H1 (cell line): ENCODE results near the gene BACE1. TPM values are rescaled to one million over a fixed set of nuclear protein-coding genes. Genes with fewer than 3 reads are reported as not detected.

ENCODE experiments used
- CTCF ChIA-PET: fragments of 300-600 bp; sonication (Branson Sonifier 250); formaldehyde crosslinking; loops from one replicate; lab custom pipeline; 2021; ENCODE audit not compliant: partially characterized antibody; lab: Charles Lee
- POLR2A ChIA-PET: fragments of 300-600 bp; sonication (Branson Sonifier 250); formaldehyde crosslinking; loops from one replicate; lab custom pipeline; 2021; ENCODE audit warnings: inconsistent platforms; ENCODE audit not compliant: partially characterized antibody; lab: Charles Lee
- DNase-seq, 2 experiments: peaks; one replicate each; pipeline versions ENCODE4 v3.0.0 to v3.0.0-alpha.2; 2010 to 2022; ENCODE audit warnings: low spot score in 2 of 2, low read depth in 1 of 2, mixed read lengths in 1 of 2
- FAIRE-seq: peaks from 2 replicates; lab custom pipeline; 2011; peaks lifted over from hg19 to GRCh38; lab: Jason Lieb, UNC
- H2AFZ ChIP-seq: 2 replicates; pipeline ENCODE4 v1.8.1; 2012; ENCODE audit warnings: low read length, inconsistent platforms
- H2AK5ac ChIP-seq: 2 replicates; pipeline ENCODE4 v1.6.1; 2013; ENCODE audit warnings: low read depth, low read length
- H2BK120ac ChIP-seq: replicated peaks from 2 replicates; pipeline ENCODE3; 2013; ENCODE audit warnings: low read depth, low read length, inconsistent platforms
- H2BK12ac ChIP-seq: 2 replicates; pipeline ENCODE4 v1.6.1; 2013; ENCODE audit warnings: low read depth, low read length
- H2BK15ac ChIP-seq: 2 replicates; pipeline ENCODE4 v1.6.1; 2013; ENCODE audit warnings: low read length
- H2BK20ac ChIP-seq: 2 replicates; pipeline ENCODE4 v1.6.1; 2013; ENCODE audit warnings: low read length
- H2BK5ac ChIP-seq: 2 replicates; pipeline ENCODE4 v1.6.1; 2013; ENCODE audit warnings: low read depth, low read length
- H3K14ac ChIP-seq: 2 replicates; pipeline ENCODE4 v1.6.1; 2013; ENCODE audit warnings: inconsistent platforms; ENCODE audit not compliant: insufficient read length
- H3K18ac ChIP-seq: 2 replicates; pipeline ENCODE4 v1.6.1; 2013; ENCODE audit warnings: low read length; ENCODE audit errors: extremely low read depth
- H3K23ac ChIP-seq: 2 replicates; pipeline ENCODE4 v1.6.1; 2013; ENCODE audit warnings: inconsistent platforms; ENCODE audit not compliant: insufficient read length
- H3K23me2 ChIP-seq: 2 replicates; pipeline ENCODE4 v1.6.1; 2013; ENCODE audit warnings: low read depth, low read length
- H3K27ac ChIP-seq: 2 replicates; pipeline ENCODE4 v1.6.1; 2011; ENCODE audit warnings: low read depth, low read length, inconsistent platforms
- H3K27me3 ChIP-seq, 4 experiments: replicated peaks in 1 of 4; 1 replicate in 1 of 4; 2 replicates in 3 of 4; pipeline versions ENCODE4 v1.6.1 to v1.8.1; 2011 to 2013; ENCODE audit warnings: low read length in 3 of 4, mild to moderate bottlenecking in 3 of 4, inconsistent platforms in 2 of 4, mixed read lengths in 2 of 4, moderate library complexity in 1 of 4; ENCODE audit not compliant: control insufficient read depth in 3 of 4, insufficient read depth in 3 of 4; ENCODE audit errors: extremely low read depth in 1 of 4
- H3K36me3 ChIP-seq, 4 experiments: 2 replicates each; pipeline versions ENCODE4 v1.6.1 to v1.8.1; 2011 to 2013; ENCODE audit warnings: mild to moderate bottlenecking in 4 of 4, low read length in 3 of 4, moderate library complexity in 2 of 4, control low read depth in 1 of 4, inconsistent platforms in 1 of 4; ENCODE audit not compliant: insufficient read depth in 4 of 4, control insufficient read depth in 2 of 4
- H3K4ac ChIP-seq: replicated peaks from 2 replicates; pipeline ENCODE3; 2013; ENCODE audit warnings: low read length, low read depth, mixed read lengths, inconsistent platforms; ENCODE audit not compliant: insufficient read length
- H3K4me1 ChIP-seq, 4 experiments: replicated peaks in 1 of 4; 1 replicate in 1 of 4; 2 replicates in 3 of 4; pipeline versions ENCODE4 v1.6.1 to v1.8.1; 2011 to 2013; ENCODE audit warnings: low read length in 3 of 4, inconsistent platforms in 2 of 4, mixed read lengths in 1 of 4; ENCODE audit not compliant: insufficient read depth in 4 of 4, control insufficient read depth in 3 of 4
- H3K4me2 ChIP-seq, 2 experiments: 2 replicates each; pipeline versions ENCODE4 v1.6.1 to v1.8.1; 2011 to 2013; ENCODE audit warnings: low read depth in 2 of 2, low read length in 2 of 2, control low read depth in 1 of 2, inconsistent platforms in 1 of 2, mild to moderate bottlenecking in 1 of 2; ENCODE audit not compliant: insufficient read depth in 1 of 2
- H3K4me3 ChIP-seq, 4 experiments: fragments of 200-600, 300-600 bp in 1 of 4; sonication (generic), shearing (Covaris generic), sonication (Bioruptor Twin) in 1 of 4; 2 replicates each; pipeline versions ENCODE4 v1.5.1 to v1.8.1; 2011 to 2016; ENCODE audit warnings: low read length in 4 of 4, low read depth in 3 of 4, control low read depth in 2 of 4, inconsistent platforms in 2 of 4, mild to moderate bottlenecking in 2 of 4, mixed read lengths in 1 of 4, moderate library complexity in 1 of 4; ENCODE audit not compliant: insufficient read depth in 2 of 4; ENCODE audit errors: extremely low read depth in 1 of 4
- H3K56ac ChIP-seq: replicated peaks from 2 replicates; pipeline ENCODE3; 2013; ENCODE audit warnings: low read depth, mild to moderate bottlenecking, mixed read lengths, low read length, inconsistent platforms; ENCODE audit not compliant: insufficient read length
- H3K79me1 ChIP-seq: 2 replicates; pipeline ENCODE4 v1.6.1; 2013; ENCODE audit warnings: low read depth, low read length, control low read depth
- H3K79me2 ChIP-seq, 2 experiments: 2 replicates each; pipeline versions ENCODE4 v1.6.1 to v1.8.1; 2012 to 2013; ENCODE audit warnings: low read length in 2 of 2, mild to moderate bottlenecking in 2 of 2, inconsistent platforms in 1 of 2; ENCODE audit not compliant: insufficient read depth in 2 of 2, control insufficient read depth in 1 of 2
- H3K9ac ChIP-seq, 4 experiments: replicated peaks in 1 of 4; 1 replicate in 1 of 4; 2 replicates in 3 of 4; pipeline versions ENCODE4 v1.6.1 to v1.8.1; 2011 to 2013; ENCODE audit warnings: low read depth in 3 of 4, low read length in 3 of 4, control low read depth in 2 of 4, mild to moderate bottlenecking in 2 of 4, moderate library complexity in 2 of 4, inconsistent platforms in 1 of 4; ENCODE audit errors: extremely low read depth in 1 of 4
- H3K9me3 ChIP-seq, 2 experiments: 2 replicates each; pipeline versions ENCODE4 v1.6.1 to v1.8.1; 2012 to 2013; ENCODE audit warnings: mild to moderate bottlenecking in 2 of 2, moderate library complexity in 2 of 2, control low read depth in 1 of 2, inconsistent platforms in 1 of 2, low read depth in 1 of 2, low read length in 1 of 2, mixed read lengths in 1 of 2; ENCODE audit not compliant: insufficient read depth in 2 of 2
- H4K20me1 ChIP-seq, 2 experiments: replicated peaks in 1 of 2; 2 replicates each; pipeline versions ENCODE3 to v1.8.1; 2011 to 2013; ENCODE audit warnings: inconsistent platforms in 2 of 2, low read length in 2 of 2, mild to moderate bottlenecking in 1 of 2; ENCODE audit not compliant: insufficient read depth in 2 of 2, control insufficient read depth in 1 of 2
- H4K5ac ChIP-seq: 2 replicates; pipeline ENCODE4 v1.6.1; 2013; ENCODE audit warnings: low read length, low read depth, mixed read lengths, inconsistent platforms; ENCODE audit not compliant: insufficient read length
- H4K8ac ChIP-seq: 2 replicates; pipeline ENCODE4 v1.8.0; 2013; ENCODE audit warnings: mild to moderate bottlenecking, moderate library complexity, low read length, inconsistent platforms; ENCODE audit not compliant: insufficient read depth; ENCODE audit errors: extremely low read depth
- H4K91ac ChIP-seq: replicated peaks from 2 replicates; pipeline ENCODE3; 2013; ENCODE audit warnings: low read length, mixed read lengths, inconsistent platforms; ENCODE audit not compliant: insufficient read length
- FOSL1 ChIP-seq: IDR thresholded peaks from 2 replicates; pipeline ENCODE4 v1.6.1; 2011; ENCODE audit warnings: mild to moderate bottlenecking, low read depth, low read length, moderate library complexity; ENCODE audit not compliant: insufficient read depth
- WGBS, 2 experiments: shearing (Covaris generic) in 1 of 2; methylation state at CpG; one replicate each; pipeline versions ENCODE4 v1.1.6 to v1.1.7; 2013 to 2015; ENCODE audit warnings: low lambda C conversion rate in 2 of 2, mixed read lengths in 2 of 2, inconsistent platforms in 1 of 2, low coverage in 1 of 2, missing lambda C conversion rate in 1 of 2; ENCODE audit not compliant: insufficient replicate concordance in 2 of 2, insufficient coverage in 1 of 2, insufficient read length in 1 of 2; ENCODE audit errors: extremely low coverage in 1 of 2, missing lambda C conversion rate in 1 of 2; 5-methylcytosine and 5-hydroxymethylcytosine counted together
- polyA plus RNA-seq, 7 experiments: library from polyadenylated mRNA; depleted of rRNA in 3 of 7; stranded (reverse) in 5 of 7; unstranded in 2 of 7; fragments of >200 nt in 5 of 7; fragments of 200-250 nt in 2 of 7; gene quantifications; 1 replicate in 5 of 7; 2 replicates in 1 of 7; 4 replicates in 1 of 7; pipeline versions ENCODE4 v1.2.1 to v1.2.3, GENCODE V29; 2011 to 2013; ENCODE audit warnings: missing spikeins in 2 of 7, mixed read lengths in 2 of 7
- total RNA-seq: library from RNA; stranded (reverse); fragmentation: NEBNext Ultra II Directional; extraction: Animal tissue kit (Norgen Biotek cat#: 25700); gene quantifications from 2 replicates; pipeline ENCODE4 v1.2.1, GENCODE V29; 2021

Gene BACE1
- total and polyA plus RNA-seq, 2 of the 8 experiments (the other 6 are each of a cell fraction or from before 2014, with no cell fraction given), result 7.7 to 7.9 TPM

- no peak overlapping the region for H3K23ac ChIP-seq
- H3K27ac ChIP-seq, result no peak overlapping the region
- H3K4me1 ChIP-seq, result no peaks in the 10 kb centered on the region
- no peak overlapping the region for H2BK15ac ChIP-seq
- H3K9me3 ChIP-seq, result no peaks in the 10 kb centered on the region
- H2BK20ac ChIP-seq, result no peak overlapping the region
- no peaks in the 10 kb centered on the region; the same call in 1 of the 2 replicates for H3K23me2 ChIP-seq
- peaks cover 0 to 9% (median under 1%) of the 10 kb centered on the region in 4 experiments; a peak in 3 of 8 replicates for H3K36me3 ChIP-seq
- FAIRE-seq, result no peak
- TF ChIP-seq FOSL1, result no peak
- H2AFZ ChIP-seq, result no peak overlapping the region
- H3K4me2 ChIP-seq, result no peak overlapping the region
- H4K20me1 ChIP-seq, result no peaks in the 10 kb centered on the region
- no peak overlapping the region for H3K4ac ChIP-seq
- no peak overlapping the region for H2BK5ac ChIP-seq
- no peaks in the 10 kb centered on the region for H3K27me3 ChIP-seq
- no peak overlapping the region for H3K56ac ChIP-seq
- no peak overlapping the region for H2AK5ac ChIP-seq
- ChIA-PET POLR2A (no interaction called here), CTCF (no interaction called here)
- no peak for DNase-seq
- H4K91ac ChIP-seq, result no peak overlapping the region
- H4K8ac ChIP-seq, result no peak overlapping the region
- H3K79me2 ChIP-seq, result no peaks in the 10 kb centered on the region
- no peak overlapping the region for H4K5ac ChIP-seq
- H3K79me1 ChIP-seq, result no peaks in the 10 kb centered on the region
- H3K18ac ChIP-seq, result no peak overlapping the region
- no peak overlapping the region for H3K4me3 ChIP-seq
- H2BK120ac ChIP-seq, result no peak overlapping the region
- no peak overlapping the region for H3K14ac ChIP-seq
- no peak overlapping the region for H2BK12ac ChIP-seq
- WGBS, 2 experiments, result 97% methylated on average over 8 of the region's 8 CpGs; no CpG with 5 or more reads in 1 of the 2 experiments
- H3K9ac ChIP-seq, result no peak overlapping the region
These were observed 45.4 kb upstream of the BACE1 start for GRCh38 chr11:117361432-117361831.
